Tibial artery (tissue), 4 donors: ENCODE measurements around the gene ZER1.

Source experiments
- DNase-seq, 2 donors: peaks; one replicate each; pipeline ENCODE4 v3.0.0-alpha.2; 2019
- H3K27ac ChIP-seq, 2 donors: fragments of 200-600 bp; sonication (generic) in 1 of 2; 1 replicate in 1 of 2; 2 replicates in 1 of 2; pipeline ENCODE4 v1.5.1; 2018 to 2019; ENCODE audit warnings: mild to moderate bottlenecking in 1 of 2
- H3K27me3 ChIP-seq, 2 donors: fragments of 200-600 bp; sonication (generic) in 1 of 2; one replicate each; pipeline versions ENCODE4 v1.5.1 to v1.6.0; 2016 to 2019
- H3K36me3 ChIP-seq, 3 donors: fragments of 200-600 bp; sonication (generic) in 2 of 3; one replicate each; pipeline ENCODE4 v1.5.1; 2016 to 2019; ENCODE audit warnings: mild to moderate bottlenecking in 2 of 3
- H3K4me1 ChIP-seq, 4 donors: fragments of 200-600 bp; sonication (generic) in 2 of 4; 1 replicate in 3 of 4; 2 replicates in 1 of 4; pipeline ENCODE4 v1.5.1; 2016 to 2019
- H3K4me3 ChIP-seq, 2 donors: fragments of 200-600 bp; sonication (generic) in 1 of 2; 1 replicate in 1 of 2; 2 replicates in 1 of 2; pipeline ENCODE4 v1.5.1; 2018 to 2019; ENCODE audit warnings: mild to moderate bottlenecking in 2 of 2
- H3K9me3 ChIP-seq, 3 donors: fragments of 200-600 bp; sonication (generic) in 1 of 3; one replicate each; pipeline ENCODE4 v1.5.1; 2016 to 2019
- intact Hi-C: fragments of 100-400 bp; cut with DNase I; formaldehyde crosslinking; loops from one replicate; pipeline ENCODE4 v1.15.0; 2023; ENCODE audit warnings: low total_unique reads
- TF ChIP-seq, protein P1 (sequence below), 2 experiments: fragments of 200-600 bp in 1 of 2; fragments of 450-650 bp in 1 of 2; IDR thresholded peaks; one replicate each; pipeline ENCODE4 v1.5.1; 2017 to 2019; ENCODE audit warnings: antibody characterized with exemption in 2 of 2, mild to moderate bottlenecking in 1 of 2, moderate library complexity in 1 of 2

Gene ZER1

DNA sequence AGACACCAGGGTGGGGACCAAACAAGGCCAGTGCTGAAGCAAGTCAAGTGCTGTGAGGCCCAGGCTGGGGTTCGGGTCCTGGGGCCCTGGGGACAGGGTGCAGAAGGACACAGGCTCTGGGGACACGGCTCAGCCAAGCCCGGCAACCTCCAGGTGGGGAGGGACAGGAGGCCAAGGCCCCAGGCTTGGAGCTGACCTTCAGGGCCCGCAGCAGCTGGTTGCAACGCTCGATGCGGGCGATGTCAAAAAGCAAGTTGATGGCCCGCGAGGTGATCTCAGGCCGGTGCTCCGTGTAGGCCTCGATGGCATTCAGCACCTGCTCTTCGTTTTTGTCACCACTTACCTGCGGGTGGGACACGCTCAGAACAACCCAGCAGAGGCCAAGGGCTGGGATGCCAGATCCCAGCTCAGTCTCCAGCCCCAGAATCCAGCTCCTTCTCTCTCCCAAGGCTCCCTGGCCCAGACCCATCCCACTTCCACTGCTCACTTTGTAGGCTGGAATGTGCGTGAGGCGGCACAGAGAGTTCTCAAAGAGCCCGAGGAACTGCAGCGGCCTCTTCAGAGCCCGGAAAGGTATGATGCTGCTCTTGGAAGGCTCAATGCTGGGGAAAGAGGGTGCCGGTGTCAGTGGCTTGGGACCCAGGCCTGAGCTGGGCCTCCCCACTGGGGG is 20.7 kb downstream of the ZER1 start:
- H3K4me1 ChIP-seq, result no peaks in the 10 kb centered on the region
- H3K9me3 ChIP-seq, result no peaks in the 10 kb centered on the region
- no peak overlapping the region for H3K4me3 ChIP-seq
- no peaks in the 10 kb centered on the region for H3K27me3 ChIP-seq
- H3K36me3 ChIP-seq, result peaks cover 48 to 88% (median 69%) of the 10 kb centered on the region in 3 donors
- no peak overlapping the region for H3K27ac ChIP-seq
- no peak for DNase-seq
- TF ChIP-seq, protein P1, sequence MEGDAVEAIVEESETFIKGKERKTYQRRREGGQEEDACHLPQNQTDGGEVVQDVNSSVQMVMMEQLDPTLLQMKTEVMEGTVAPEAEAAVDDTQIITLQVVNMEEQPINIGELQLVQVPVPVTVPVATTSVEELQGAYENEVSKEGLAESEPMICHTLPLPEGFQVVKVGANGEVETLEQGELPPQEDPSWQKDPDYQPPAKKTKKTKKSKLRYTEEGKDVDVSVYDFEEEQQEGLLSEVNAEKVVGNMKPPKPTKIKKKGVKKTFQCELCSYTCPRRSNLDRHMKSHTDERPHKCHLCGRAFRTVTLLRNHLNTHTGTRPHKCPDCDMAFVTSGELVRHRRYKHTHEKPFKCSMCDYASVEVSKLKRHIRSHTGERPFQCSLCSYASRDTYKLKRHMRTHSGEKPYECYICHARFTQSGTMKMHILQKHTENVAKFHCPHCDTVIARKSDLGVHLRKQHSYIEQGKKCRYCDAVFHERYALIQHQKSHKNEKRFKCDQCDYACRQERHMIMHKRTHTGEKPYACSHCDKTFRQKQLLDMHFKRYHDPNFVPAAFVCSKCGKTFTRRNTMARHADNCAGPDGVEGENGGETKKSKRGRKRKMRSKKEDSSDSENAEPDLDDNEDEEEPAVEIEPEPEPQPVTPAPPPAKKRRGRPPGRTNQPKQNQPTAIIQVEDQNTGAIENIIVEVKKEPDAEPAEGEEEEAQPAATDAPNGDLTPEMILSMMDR (IDR thresholded peaks at IDR 0.05), result no peak
- intact Hi-C loops, result no loop called here

DNA sequence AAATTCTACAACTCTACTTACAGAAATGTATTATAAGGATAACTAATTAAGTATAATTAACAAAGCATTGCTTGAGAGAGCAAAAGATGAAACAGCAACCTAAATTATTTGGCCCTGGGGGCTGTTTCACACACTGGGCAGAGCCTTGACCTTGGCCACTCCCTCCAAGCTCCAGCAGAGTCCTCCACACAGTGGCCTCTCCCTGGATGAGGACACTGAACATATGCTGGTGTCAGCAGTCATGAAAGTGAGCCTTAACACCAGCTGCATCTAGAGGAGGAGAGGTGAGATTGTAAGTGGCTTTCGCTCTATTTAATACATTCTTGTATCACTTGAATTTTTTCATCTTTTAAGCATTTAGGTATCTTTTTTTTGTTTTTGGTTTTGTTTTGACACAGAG is 24.5 kb downstream of the ZER1 start:
- TF ChIP-seq, protein P1 (IDR thresholded peaks at IDR 0.05), result no peak
- H3K9me3 ChIP-seq, result no peaks in the 10 kb centered on the region
- H3K27me3 ChIP-seq, result no peaks in the 10 kb centered on the region
- H3K36me3 ChIP-seq, result peaks cover 33 to 65% (median 50%) of the 10 kb centered on the region in 3 donors
- H3K27ac ChIP-seq, result no peak overlapping the region
- H3K4me3 ChIP-seq, result no peak overlapping the region
- no peak for DNase-seq
- intact Hi-C loops, result no loop called here
- H3K4me1 ChIP-seq, result no peaks in the 10 kb centered on the region

DNA sequence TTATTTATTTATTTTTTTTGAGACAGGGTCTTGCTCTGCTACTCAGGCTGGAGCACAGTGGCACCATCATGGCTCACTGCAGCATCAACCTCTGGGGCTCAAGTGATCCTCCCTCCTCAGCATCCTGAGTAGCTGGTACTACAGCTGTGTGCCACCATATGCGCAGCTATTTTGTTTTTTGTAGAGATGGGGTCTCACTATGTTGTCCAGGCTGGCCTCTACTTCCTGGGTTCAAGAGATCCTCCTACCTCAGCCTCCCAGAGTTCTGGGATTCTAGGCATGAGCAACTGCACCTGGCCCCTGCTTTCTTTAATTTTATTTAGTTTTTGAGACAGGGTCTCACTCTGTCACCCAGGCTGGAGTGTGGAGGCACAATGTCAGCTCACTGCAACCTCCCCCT is 28.3 kb downstream of the ZER1 start:
- Histone ChIP-seq H3K9me3 (no peaks in the 10 kb centered on the region), H3K27ac (no peak overlapping the region), H3K4me1 (no peaks in the 10 kb centered on the region), H3K4me3 (no peak overlapping the region), H3K36me3 (peaks cover 47 to 73% (median 58%) of the 10 kb centered on the region in 3 donors), H3K27me3 (no peaks in the 10 kb centered on the region)
- TF ChIP-seq, protein P1 (IDR thresholded peaks at IDR 0.05), result no peak
- intact Hi-C loops, result no loop called here
- no peak for DNase-seq

DNA sequence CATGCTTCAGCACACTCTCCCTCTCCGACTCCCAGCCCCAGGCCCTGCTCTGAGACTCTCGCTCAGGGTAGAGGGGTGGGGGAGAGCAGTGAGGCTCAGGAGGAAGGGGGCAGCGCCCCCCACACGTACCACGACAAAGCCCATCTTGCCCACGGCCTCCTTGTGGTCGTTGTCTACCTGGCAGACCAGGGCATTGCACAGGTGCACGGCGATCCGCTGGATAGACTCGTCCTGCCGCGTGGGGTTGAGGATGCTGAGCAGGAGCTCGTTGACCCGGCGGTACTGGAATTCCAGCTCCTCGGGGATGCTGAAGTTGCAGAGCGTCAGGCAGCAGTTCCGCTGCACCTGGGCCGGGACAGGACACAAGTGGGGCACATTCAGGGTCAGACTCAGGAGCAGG is 29.3 kb downstream of the ZER1 start:
- Histone ChIP-seq H3K36me3 (peaks cover 45 to 73% (median 53%) of the 10 kb centered on the region in 3 donors), H3K4me3 (no peak overlapping the region), H3K27ac (no peak overlapping the region), H3K9me3 (no peaks in the 10 kb centered on the region), H3K4me1 (no peaks in the 10 kb centered on the region), H3K27me3 (no peaks in the 10 kb centered on the region)
- TF ChIP-seq, protein P1 (IDR thresholded peaks at IDR 0.05), result no peak
- DNase-seq, result no peak
- intact Hi-C loops, result no loop called here

DNA sequence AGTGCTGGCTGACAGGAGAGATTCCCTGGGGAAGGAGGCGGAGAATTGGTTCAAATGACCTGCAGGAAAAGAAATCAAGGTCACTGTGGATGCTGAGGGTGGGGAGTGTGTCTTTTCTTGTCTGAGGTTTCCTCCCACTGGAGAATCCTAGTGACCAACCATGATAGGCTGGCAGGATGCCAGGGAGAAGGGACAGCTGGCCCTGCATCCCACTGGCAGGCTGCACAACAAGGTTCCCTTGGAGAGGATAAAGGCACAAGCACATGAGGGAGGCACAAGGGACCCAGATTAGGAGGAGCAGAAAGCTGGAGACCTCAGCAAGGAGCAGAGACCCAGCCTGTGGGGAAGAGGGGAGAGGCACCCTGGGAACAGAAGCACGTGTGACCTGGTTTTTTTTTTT is 36.4 kb downstream of the ZER1 start:
- intact Hi-C loops, result loop anchor here (2.0 kb wide), 1 partner anchor 21 kb away; no protein-coding TSS in a partner anchor
- Histone ChIP-seq H3K27me3 (no peaks in the 10 kb centered on the region), H3K27ac (no peak overlapping the region), H3K9me3 (no peaks in the 10 kb centered on the region), H3K4me3 (no peak overlapping the region), H3K36me3 (peaks cover 54 to 95% (median 63%) of the 10 kb centered on the region in 3 donors), H3K4me1 (no peaks in the 10 kb centered on the region)
- TF ChIP-seq, protein P1 (IDR thresholded peaks at IDR 0.05), result no peak
- no peak for DNase-seq
